CMK (cell line): ENCODE results near the gene TPRN.
A peak's percentile ranks its signal among the peaks of the same experiment; 100 is the strongest.

Source experiments
- DNase-seq: peaks from one replicate; pipeline ENCODE4 v3.0.0-alpha.2; 2010; ENCODE audit warnings: low read depth

Gene TPRN

DNA sequence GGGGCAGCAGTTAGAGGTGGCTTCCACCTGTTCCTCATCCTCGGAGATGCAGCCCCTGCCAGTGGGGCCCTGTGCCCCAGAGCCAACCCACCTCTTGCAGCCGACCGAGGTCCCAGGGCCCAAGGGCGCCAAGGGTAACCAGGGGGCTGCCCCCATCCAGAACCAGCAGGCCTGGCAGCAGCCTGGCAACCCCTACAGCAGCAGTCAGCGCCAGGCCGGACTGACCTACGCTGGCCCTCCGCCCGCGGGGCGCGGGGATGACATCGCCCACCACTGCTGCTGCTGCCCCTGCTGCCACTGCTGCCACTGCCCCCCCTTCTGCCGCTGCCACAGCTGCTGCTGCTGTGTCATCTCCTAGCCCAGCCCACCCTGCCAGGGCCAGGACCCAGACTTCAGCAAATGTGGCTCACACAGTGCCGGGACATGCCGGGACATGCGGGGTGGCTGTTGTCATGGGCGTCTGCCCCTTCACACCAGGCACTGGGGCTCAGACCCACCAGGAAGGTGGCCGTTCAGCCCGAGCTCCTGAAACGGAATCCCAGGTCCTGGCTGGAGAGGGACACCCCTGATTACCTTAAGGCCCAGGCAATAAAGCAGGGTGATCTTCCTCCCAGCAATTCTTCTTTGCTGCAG, 25.3 kb upstream of the TPRN start:
- DNase-seq = no peak

DNA sequence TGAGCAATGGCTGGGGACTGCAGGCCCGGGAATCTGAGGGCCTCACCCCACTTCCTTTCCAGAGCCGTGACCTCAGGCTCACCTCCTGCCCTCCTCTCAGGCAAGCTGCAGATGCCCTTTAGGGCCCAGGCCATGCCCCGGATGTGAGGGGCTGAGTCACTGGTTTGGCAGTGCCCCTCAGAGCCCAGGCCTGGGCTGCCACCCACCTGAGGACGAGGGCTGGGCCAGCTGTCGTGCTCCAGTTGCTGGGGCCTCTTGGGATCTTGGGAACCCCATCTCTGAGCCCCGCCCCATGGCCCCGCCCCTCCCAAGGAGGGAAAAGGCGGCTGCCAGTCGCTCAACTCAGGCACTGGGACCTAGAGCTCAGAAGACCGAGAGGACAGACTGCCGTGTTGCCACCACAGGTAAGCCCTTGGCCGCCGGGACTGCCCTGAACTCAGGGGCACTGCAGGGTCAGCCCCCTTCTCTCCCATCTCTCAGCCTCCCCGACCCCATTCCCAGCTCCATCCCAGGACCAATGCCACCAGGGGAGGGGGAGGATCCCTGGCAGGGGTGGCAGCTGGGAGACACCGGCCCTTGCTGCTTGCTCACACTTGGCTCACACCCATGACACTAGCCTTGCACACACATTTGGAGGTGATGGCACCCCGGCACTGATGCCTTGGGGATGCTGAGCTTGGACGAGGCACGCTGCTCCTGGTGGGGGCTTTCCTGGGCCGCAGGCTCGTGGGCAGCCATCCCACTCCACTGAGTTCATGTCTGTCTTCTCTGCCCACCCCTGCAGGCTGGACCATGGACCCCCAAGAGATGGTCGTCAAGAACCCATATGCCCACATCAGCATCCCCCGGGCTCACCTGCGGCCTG, 24.5 kb upstream of the TPRN start, which contains the start of gene CYSRT1:
CYSRT1 (plus strand) TSS at position 345 of the 865 bp plus-strand sequence; CDS start at position 793, 448 bp downstream.
- peak; percentile 74 for DNase-seq

DNA sequence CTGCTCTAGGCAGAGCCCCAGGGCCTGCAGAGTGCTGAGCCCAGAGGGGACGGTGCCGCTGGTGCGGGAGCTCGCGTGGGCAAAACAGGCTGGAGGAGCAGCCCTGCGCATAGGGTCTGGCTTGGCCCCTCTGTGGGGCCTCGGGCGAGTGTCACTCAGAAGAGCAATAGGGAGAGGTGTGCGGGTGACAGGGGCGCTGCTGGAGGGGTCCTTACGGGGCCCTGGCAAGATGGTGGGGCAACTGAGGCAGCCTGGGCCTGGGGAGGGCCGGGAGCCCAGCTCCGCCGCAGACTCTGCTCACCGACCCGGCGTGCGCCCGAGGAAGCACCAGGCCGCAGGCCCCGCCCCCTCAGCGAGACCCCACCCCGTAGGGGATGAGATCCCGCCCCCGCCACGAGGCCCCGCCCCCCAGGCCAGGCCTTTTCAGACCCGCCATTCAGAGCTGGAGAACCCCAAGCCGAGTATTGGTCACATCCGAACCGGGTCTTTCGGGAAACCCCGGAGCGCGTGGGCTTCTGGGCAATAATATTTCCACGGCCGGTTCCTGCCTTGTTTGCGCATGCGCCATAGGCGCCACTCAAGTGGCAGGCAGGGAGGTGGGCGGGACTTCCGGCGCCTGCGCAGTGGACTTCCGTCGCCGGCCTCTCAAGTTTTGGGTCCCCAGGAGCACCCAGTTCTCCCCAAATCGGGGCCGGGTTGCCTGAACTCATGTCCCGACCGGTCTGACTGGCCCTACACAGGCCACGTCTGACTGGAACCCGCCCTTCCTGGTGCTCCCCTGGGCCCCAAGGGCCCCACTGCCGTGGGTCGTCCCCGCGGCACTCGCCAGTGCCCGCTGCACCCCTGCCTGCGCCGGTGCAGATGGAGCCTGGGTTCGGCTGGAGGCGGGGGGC, 22.8 kb upstream of the TPRN start:
- DNase-seq = peak; percentile 94

DNA sequence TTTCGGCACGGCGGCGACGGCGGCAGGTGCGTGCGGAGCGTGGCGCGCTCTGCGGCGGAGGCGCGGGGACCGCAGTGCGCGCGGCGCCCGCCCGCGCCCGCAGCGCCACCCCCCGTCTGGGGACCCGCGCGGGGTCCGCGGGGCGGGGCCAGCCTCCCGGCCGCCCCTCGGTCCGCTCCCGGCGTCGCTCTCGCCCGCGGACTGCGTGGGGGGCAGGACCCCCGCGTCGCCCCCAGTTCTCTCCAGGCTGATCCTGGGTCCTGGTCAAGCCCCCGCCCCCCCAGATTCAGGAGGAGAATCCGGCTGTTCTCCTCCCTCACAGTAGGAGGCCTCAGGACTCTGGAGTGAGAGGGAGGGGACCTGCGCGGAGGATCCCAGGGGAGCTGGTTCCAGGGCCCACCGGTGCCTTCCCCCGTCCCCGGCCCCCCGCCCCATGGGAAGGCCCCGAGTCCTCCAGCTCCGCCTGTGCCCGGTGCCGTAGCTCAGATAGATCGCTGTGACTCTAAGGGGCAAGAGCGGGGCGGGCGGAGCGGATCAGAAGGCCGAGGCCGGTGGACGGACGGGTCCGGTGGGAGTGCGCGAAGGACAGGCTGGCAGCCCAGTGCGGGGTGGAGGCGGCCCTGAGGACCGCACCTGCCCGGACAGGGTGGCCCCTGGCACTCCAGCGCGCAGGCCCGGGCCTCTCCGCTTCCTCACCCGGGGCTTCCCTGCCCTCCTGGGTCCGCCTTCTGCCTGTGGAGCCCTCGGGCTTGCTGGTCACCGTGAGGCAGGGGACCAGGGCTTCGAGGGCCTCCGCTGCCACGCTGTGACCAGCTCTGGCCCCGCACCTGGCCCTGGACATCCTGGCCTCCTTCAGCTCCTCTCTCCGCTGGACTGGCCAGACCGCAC, 21.9 kb upstream of the TPRN start, which contains the start of gene RNF208:
RNF208 (minus strand) TSS at position 51 of the 888 bp plus-strand sequence. CDS start 1,028 bp downstream, outside the sequence.
- no peak for DNase-seq

DNA sequence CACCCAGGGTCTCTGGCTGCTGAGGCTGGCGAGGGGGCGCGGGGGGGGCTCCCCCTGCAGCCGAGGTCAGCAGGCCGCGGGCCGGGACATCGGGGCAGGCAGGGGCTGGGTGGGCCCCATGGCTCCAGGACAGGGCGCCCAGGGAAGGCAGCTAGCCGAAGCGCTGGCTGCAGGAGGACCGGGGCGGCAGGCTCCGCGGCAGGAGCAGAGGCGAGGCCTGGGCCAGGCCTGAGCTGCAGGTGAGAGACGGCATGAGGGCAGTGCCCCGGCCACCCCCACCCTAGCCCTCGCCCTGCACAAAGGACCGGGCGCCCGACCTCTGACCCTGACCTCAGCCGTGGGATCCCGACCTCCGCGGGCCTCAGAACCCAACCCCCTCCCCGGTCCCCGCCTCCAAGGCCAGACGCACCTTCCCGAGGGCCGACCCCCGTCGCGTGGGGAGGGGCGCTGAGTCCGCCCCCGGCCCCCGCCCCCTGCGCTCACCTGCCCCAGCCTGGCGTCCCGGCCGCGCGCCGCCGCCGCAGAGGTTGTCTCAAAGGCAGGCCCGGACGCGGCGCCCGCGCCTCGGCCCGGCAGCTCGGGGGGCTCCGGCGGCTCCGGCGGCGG, 21.1 kb upstream of the TPRN start:
- no peak for DNase-seq

DNA sequence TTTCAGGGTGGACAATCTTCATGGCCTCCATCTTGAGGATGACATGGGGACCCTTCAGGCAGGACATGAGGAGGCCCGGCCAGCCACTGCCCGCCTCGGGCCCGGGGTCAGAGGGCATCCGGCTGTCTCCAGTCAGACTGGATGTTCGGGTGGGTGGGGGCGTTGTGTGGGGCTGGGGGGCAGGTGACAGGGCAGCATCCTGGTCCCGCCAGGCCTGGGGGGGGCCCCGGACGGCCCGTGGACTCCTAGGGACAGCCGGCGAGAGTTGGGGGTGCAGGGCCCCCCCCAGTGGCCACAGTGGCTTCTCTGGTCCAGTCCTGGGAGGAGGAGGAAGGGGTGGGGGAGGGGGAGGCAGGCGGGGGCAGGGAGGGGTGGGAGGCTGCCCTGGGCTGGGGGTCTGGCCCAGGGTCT, 20.6 kb upstream of the TPRN start:
- no peak for DNase-seq

DNA sequence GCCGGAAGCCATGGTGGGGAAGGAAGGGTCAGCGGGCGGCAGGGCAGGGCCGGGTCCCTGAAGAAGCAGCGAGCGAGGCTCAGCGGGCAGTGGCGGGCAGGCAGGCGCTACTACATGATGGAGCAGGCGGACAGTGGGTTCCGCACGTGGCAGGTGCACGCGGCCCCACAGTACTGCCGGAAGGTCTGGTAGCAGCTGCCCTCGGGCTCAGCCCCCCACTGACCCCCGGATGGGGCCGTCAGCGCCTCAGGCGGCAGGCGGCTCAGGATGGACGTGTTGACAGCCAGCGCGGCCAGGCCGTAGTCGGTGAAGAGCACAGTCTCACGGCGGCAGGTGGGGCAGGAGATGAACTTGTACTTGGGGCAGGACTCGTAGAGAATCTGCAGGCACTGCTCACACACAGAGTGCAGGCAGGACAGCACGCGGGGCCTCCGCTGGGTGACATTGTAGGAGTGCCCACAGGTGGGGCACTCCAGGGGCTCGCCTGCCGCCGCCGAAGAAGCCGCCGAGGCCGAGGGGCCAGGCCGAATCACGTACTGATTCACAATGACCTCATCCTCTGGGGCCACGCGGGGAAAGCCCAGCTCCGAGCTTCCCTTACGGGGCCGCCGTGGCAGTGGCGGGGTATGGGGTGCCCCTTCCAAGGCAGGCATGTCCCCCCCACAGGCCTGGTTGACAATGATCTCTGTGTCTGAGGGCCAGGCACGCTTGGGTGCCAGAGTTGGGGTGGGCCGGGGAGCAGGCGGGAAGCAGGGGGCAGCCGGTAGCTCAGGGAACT, 20.0 kb upstream of the TPRN start:
- DNase-seq = no peak

DNA sequence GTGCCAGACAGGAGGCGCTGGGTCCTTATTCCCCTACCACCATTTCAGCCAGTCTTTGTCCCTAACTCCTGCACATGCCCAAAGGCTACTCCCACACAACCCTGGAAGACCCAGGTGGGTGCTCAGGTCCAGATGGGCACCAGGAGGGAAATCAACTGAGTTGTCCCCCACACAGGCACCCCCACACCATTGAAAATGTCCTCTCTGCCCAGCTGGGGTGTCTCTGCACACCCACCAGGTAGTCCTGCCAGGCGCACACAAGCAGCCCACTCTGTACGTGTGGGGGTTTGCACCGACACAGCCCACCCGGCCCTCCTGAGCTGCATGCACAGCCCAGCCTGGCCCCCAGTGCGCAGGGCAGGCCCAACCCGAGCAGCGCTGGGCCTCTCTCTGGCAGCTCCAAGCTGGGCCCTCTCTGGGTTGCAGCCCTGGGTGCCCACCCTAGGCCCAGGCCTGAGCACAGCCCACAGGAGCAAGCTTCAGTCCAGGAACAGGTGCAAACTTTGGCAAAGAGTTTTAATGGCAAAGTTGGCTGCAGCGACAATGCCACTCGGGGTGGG, 19.3 kb upstream of the TPRN start:
- no peak for DNase-seq

DNA sequence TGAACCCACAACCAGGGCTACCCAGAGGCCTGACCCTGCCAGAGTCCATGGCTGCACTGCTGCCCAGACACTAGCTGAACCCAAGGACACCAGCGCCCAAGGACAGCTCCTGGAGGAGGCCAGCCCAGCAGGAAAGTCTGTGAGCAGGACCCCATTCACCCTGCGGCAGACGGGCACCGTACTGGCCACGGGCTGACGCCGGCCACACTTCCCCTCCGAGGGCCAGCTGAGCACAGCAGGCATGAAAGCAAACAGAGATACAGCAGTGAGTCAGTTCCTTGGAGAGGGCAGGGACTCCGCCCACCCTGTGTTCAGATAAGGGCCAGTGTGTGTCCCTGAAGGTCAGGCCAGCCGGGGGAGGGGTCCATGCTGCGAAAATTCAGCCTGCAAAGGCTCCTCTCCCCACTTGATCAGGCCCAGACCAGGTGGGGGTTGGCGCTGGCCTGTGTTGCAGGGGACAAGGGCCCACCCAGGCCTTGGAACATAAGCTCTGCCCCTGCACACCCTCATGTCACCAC, 18.3 kb upstream of the TPRN start:
- DNase-seq = no peak

DNA sequence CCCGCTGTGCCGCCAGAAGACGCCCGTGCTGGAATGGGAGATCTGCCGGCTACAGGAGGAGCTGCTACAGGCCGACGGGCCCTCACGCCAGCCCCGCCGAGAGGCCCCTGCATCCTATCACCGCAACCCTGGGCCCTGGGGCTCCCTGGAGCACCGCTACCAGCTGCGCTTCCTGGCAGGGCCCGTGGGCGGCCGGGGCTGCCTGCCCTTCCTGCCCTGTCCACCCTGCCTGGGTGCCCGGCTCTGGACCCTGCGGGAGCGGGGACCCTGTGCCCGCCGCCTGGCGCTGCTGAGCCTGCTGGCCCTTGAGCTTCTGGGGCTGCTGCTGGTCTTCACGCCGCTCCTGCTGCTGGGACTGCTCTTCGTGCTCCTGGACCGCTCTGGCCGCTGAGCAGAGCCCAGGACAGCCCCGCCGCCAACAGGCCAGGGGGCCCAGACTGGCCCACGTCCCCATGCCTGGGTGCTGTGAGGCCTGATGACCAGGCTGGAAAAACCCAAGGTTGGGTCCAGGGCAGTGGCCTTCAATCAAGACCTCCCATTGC, 17.7 kb upstream of the TPRN start:
- DNase-seq = no peak

DNA sequence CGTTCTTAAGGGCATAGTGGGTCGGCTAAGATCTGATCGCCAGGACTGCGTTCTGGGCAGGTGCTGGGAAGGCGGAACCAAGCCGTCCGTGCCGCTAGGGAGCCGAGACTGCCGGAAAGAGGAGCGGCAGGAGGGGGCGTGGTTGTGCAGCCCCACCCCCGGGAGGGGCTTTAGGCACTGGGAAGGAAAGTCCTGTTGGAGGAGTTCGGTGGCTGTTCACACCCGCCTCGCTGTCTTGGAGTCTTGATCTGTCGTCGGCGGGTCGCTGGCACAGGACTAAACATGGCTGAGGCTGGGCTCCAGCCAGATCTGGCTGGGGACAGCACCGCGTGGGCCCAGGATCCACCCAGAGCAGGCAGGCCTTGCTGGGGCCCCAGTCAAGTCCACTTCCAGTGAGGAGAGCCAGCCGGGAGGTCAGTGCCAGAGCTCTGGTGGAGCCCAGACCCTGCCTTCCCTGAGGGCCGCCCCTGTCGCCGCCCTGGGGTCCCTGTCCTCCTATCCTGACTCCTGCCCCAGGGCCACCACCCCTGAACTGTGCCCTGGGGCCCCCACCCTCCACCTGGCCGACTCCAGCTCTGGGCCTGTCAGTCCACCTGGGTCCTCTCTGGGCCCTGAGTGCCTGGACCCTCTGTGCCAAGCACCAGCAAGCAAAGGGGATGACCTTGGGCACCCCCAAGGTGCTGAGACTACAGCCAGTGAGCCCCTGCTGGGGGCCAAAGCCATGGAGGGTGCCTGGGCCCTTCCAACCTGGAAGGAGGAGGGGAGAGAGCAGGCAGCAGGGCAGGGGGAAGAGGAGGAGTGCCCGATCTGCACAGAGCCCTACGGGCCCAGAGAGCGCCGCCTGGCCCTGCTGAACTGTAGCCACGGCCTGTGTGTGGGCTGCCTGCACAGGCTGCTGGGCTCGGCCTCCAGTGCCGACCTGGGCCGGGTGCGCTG, 17.0 kb upstream of the TPRN start:
- no peak for DNase-seq

DNA sequence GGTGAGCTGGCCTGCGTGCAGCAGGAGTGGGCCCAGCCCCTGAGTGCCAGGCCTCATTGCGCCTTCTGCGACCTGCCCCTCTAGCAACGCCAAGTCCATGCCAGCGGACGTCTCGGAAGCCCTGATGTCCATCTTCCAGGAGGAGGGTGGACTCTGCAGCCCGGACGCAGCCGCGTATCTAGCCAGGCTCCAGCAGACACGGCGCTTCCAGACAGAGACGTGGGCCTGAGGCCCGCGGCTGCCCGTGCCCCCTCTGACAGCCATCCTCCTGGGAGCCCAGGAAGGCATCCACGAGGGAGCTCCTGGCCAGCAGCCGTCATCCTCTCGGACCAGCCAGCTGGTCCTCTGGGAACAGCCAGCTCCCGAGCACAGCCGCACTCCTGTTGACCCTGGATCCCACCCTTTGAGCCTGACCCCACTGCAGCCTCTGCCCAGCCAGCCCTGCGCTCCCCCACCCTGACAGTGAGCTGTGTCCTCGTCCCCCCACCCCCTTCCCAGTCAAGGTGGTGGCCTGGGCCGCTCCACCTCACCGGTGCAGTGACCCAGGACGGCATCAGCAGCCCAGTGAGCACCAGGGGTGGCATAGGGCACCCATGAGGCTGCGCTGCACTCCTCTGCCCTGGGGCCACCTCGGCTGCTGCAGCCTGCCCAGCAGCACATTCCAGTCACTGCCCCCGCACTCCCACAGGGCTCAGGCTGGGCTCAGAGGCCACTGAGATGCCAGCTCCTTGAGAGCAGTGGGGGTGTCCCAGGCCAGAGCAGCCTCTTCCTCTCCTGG, 15.8 kb upstream of the TPRN start:
- DNase-seq = no peak

DNA sequence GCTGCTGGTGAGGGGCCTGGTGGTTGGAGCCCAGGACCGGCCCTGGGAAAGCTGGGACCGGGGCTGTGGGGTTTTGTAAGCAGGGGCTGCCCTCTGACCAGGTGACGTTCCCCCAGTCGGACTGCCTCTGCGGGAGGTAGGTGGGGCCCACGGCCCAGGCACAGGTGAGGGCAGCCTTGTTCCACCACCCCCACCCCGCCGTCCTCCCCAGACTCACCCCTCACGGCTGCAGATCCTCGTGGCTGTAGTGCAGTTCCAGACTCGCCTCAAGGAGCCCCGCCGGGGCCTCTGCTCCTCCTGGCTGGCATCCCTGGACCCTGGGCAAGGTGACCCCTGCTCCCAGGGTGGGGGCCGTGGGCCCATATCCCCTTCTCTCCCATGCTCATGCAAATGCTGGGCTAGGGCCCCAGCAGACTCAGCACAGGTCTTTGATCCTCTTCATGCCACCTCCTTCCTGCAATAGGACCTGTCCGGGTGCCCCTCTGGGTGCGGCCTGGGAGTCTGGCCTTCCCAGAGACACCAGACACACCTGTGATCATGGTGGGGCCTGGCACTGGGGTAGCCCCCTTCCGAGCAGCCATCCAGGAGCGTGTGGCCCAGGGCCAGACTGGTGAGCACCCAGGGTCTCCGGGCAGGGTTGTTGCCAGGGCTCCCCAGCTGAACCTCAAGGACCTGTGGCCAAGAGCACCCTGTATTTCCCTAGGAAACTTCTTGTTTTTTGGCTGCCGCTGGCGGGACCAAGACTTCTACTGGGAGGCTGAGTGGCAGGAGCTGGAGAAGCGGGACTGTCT, 14.8 kb upstream of the TPRN start:
- no peak for DNase-seq

DNA sequence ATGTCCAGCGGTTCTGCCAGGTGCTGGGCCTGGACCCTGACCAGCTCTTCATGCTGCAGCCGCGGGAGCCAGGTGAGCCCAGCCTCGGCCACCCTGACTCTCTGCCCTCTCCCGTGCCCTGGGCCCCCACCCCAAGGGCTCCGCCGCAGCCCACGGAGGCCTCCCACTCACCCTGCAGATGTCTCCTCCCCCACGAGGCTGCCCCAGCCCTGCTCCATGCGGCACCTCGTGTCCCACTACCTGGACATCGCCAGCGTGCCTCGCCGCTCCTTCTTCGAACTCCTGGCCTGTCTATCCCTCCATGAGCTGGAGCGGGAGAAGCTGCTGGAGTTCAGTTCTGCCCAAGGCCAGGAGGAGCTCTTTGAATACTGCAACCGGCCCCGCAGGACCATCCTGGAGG, 14.1 kb upstream of the TPRN start:
- no peak for DNase-seq

DNA sequence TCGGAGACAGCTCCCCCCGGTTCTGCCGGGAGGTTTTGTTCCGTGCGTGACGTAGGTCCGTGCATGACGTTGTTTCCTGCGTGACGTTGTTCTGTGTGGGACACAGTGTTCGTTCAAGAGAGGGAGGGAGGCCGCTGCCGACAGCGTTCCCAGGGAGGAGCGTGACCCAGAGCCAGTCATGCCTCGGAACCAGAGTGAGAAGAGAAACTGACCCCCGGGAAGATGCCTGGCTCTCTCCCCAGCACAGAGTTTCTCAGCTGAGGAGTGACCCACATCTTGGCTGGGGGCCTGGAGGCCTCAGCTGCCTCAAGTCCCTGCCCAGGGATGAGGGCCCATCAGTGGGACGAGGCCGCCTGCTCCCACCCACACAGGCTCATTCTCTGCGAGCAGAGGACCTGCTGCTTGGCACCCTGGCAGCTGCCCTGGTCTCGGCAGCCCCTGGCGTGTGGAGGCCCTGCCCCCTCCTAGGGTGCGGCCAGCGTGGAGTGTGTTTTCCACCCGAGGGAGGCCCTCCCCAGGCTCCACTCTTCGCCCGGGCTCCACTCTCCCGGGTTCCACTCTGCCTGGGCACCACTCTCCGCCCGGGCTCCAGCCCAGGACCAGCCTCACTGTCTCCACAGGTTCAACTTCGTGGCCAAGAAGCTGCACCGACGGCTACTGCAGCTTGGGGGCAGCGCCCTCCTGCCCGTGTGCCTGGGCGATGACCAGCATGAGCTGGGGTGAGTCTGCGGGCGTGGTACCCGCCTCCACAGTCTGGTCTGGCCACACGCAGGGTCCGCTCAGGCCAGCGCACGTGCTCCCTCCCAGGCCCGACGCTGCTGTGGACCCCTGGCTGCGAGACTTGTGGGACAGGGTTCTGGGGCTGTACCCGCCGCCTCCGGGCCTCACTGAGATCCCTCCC, 12.9 kb upstream of the TPRN start:
- DNase-seq = no peak
